Activated naive CD4-positive, alpha-beta T cell treated with anti-CD3 and anti-CD28 coated beads, Interleukin-2, amount 10 ng/mL, durations not matched to agents 7 days and 5 days (primary cell): Measurements from ENCODE around the gene ZFP69.
"Not testable (repeated sequence)": the region's sequence is repeated elsewhere in the genome, so short reads cannot be mapped to it uniquely, and the experiment has no call there.

Experiments
- CTCF ChIA-PET: fragments of 350-600 bp; sonication (Branson Sonifier 250); formaldehyde crosslinking; loops from one replicate; lab custom pipeline; 2021; ENCODE audit warnings: antibody characterized with exemption; lab: Charles Lee
- DNase-seq: peaks from one replicate; pipeline ENCODE4 v3.0.0-alpha.2; 2020
- H3K27ac Mint-ChIP-seq: one replicate; pipeline ENCODE4 v1.8.0; 2021; ENCODE audit warnings: mild to moderate bottlenecking, moderate library complexity, mixed read lengths
- H3K27me3 Mint-ChIP-seq: one replicate; pipeline ENCODE4 v1.8.0; 2021; ENCODE audit warnings: mild to moderate bottlenecking, mixed read lengths
- H3K36me3 Mint-ChIP-seq: one replicate; pipeline ENCODE4 v1.8.0; 2021; ENCODE audit warnings: mixed read lengths
- H3K4me1 Mint-ChIP-seq: one replicate; pipeline ENCODE4 v1.8.0; 2021; ENCODE audit warnings: mixed read lengths
- H3K4me3 Mint-ChIP-seq: one replicate; pipeline ENCODE4 v1.8.0; 2021; ENCODE audit warnings: mild to moderate bottlenecking, moderate library complexity, mixed read lengths
- H3K9me3 Mint-ChIP-seq: one replicate; pipeline ENCODE4 v1.8.0; 2021; ENCODE audit warnings: mixed read lengths

The ZFP69 gene

DNA sequence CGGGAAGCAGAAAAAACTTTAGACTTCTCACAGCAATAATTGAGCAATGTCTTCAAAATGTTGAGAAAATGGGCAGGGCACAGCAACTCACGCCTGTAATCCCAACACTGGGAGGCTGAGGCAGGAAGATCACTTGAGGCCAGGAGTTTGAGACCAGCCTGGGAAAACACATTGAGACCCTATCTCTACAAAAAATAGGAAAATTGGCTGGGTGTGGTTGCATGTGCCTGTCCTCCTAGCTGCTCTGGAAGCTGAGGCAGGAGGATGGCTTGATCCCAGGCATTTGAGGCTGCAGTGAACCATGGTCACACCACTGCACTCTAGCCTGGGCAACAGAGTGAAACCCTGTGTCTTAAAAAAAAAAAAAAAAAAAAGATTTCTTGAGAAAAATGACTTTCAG, 7.8 kb upstream of the ZFP69 start:
- H3K27me3 Mint-ChIP-seq, result no peaks in the 10 kb centered on the region
- H3K9me3 Mint-ChIP-seq, result peaks cover 77% of the 10 kb centered on the region
- peaks cover 33% of the 10 kb centered on the region for H3K36me3 Mint-ChIP-seq
- no peak overlapping the region for H3K4me3 Mint-ChIP-seq
- DNase-seq, result no peak
- CTCF ChIA-PET, result no interaction called here
- H3K27ac Mint-ChIP-seq, result no peak overlapping the region
- H3K4me1 Mint-ChIP-seq, result no peaks in the 10 kb centered on the region

DNA sequence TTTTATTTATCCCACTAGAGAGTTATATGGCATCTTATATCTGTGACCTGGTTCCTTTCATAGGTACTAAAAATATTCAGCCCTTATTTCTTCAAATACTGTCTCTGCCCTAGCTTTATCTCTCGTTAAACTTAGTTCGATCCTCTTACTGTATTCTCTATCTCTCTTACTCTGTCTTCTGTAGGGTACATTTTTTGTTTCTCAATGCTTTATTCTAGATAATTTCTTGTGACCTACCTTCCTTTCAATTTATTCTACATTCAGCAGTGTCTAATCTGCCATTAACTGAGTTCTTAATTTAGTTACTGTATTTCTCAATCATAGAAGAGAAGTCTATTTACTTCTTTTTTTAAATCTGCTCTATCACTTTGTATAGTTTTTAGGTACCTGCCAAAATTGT, 1.8 kb upstream of the ZFP69 start:
- peaks cover 20% of the 10 kb centered on the region for H3K36me3 Mint-ChIP-seq
- H3K9me3 Mint-ChIP-seq, result peaks cover 45% of the 10 kb centered on the region
- DNase-seq, result no peak
- no peak overlapping the region for H3K4me3 Mint-ChIP-seq
- CTCF ChIA-PET, result no interaction called here
- no peak overlapping the region for H3K27ac Mint-ChIP-seq
- no peaks in the 10 kb centered on the region for H3K27me3 Mint-ChIP-seq
- H3K4me1 Mint-ChIP-seq, result peaks cover 20% of the 10 kb centered on the region

DNA sequence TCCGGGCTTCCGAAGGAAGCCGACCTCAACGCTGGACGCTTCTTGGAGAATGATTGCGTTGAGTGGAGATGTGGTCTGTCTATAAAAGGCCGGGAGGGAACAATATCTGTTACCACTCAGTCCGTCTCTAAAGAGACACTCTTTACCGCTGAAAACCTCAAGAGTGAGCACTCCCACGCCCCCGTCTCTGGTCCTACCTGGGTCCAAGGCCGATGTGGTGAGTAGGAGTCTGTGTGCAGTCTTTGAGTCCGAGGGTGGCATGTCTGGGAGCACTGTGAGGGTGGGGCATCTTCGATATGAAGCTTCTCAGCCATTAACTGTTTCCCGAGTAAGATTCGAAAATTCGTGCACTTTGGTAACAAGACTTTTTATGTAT, 576 bp downstream of the ZFP69 start:
- peak; percentile 25 for DNase-seq
- peaks cover 41% of the 10 kb centered on the region for H3K9me3 Mint-ChIP-seq

DNA sequence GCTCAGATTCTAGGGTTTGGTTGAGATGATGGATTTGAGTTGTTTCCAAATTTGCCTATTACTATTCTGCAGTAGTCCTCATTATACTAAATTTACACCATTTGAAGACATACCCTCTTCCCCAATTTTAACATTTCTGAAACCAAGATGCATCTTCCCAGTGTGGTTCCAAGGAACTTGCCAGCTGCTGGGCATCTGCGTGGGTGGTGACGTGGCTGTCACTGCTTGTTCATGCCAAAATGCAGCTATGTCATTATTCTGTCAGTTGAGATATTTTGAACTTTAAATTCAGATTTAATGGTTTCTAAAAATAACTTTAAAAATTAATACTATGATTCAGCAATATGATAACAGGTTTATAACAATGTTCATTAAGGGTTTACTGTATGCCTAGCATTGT, 1.2 kb downstream of the ZFP69 start:
- CTCF ChIA-PET, result interaction anchor here (1.8 kb wide), 1 partner anchor 54 kb away, joined by 8 read pairs; the partner anchor contains the start of gene ZNF684
- Mint-ChIP-seq H3K27ac (no peak overlapping the region), H3K36me3 (peaks cover 42% of the 10 kb centered on the region), H3K4me1 (peaks cover 20% of the 10 kb centered on the region), H3K9me3 (peaks cover 40% of the 10 kb centered on the region), H3K27me3 (no peaks in the 10 kb centered on the region), H3K4me3 (peak overlapping the region; percentile 75)
- no peak for DNase-seq

More for the DNA sequence above, 576 bp downstream of the ZFP69 start:
- peaks cover 38% of the 10 kb centered on the region for H3K36me3 Mint-ChIP-seq
- H3K4me1 Mint-ChIP-seq, result peaks cover 20% of the 10 kb centered on the region
- H3K4me3 Mint-ChIP-seq, result peak overlapping the region; percentile 75
- H3K27me3 Mint-ChIP-seq, result no peaks in the 10 kb centered on the region
- CTCF ChIA-PET, result interaction anchor here (1.8 kb wide), 1 partner anchor 54 kb away, joined by 8 read pairs; the partner anchor contains the start of gene ZNF684
- H3K27ac Mint-ChIP-seq, result peak overlapping the region; percentile 81

DNA sequence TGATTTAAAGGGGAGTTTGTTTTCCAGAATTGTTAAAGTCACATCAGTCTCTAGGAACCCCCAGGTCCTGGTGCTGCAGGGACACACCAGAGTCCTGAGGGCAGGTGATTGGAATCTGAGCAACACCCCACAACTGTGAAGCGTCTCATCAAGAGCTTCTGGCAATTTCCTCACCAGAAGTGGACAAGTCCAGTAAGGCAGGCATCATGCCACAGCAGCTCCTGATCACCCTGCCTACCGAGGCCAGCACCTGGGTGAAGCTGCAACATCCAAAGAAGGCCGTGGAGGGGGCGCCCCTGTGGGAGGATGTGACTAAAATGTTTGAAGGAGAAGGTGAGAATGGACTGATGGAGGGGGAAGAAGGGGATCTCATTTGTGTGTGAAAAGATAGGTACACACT, 2.1 kb downstream of the ZFP69 start:
- CTCF ChIA-PET, result interaction anchor here (1.8 kb wide), 1 partner anchor 53 kb away, joined by 8 read pairs; the partner anchor contains the start of gene ZNF684
- Mint-ChIP-seq H3K4me3 (no peak overlapping the region), H3K9me3 (peaks cover 35% of the 10 kb centered on the region), H3K36me3 (peaks cover 49% of the 10 kb centered on the region), H3K4me1 (peaks cover 20% of the 10 kb centered on the region), H3K27ac (no peak overlapping the region), H3K27me3 (no peaks in the 10 kb centered on the region)
- DNase-seq, result no peak

DNA sequence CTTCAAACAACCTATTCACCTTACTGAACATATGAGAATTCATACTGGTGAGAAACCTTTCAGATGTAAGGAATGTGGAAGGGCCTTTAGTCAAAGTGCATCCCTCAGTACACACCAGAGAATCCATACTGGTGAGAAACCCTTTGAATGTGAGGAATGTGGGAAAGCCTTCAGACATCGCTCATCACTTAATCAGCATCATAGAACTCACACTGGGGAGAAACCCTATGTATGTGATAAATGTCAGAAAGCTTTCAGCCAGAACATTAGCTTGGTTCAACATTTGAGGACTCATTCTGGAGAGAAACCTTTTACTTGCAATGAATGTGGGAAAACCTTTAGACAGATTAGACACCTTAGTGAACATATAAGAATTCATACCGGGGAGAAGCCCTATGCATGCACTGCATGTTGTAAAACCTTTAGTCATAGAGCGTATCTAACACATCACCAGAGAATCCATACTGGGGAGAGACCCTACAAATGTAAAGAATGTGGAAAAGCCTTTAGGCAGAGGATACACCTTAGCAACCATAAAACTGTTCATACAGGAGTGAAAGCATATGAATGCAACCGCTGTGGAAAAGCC, 18.3 kb downstream of the ZFP69 start:
- DNase-seq, result no peak
- Mint-ChIP-seq H3K9me3 (peaks cover 64% of the 10 kb centered on the region), H3K4me3 (no peak overlapping the region), H3K36me3 (peaks cover 65% of the 10 kb centered on the region), H3K4me1 (no peaks in the 10 kb centered on the region), H3K27me3 (no peaks in the 10 kb centered on the region), H3K27ac (no peak overlapping the region)
- CTCF ChIA-PET, result no interaction called here

DNA sequence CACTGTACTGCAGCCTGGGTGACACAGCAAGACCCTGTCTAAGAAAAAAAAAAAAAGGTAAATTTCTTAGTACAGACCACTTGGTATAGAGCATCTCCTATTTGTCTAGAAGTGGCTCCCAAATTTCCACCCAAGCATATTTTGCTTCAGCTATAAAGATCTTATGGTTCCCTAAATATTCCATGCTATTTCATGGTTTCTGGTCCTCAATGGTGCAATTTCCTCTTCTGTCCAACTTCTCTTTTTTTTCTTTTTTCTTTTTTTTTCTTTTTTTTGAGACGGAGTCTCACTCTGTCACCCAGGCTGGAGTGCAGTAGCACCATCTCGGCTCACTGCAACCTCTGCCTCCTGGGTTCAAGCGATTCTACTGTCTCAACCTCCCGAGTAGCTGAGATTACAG, 25.6 kb downstream of the ZFP69 start:
- not testable (repeated sequence) for H3K4me3 Mint-ChIP-seq, DNase-seq, H3K27ac Mint-ChIP-seq, H3K4me1 Mint-ChIP-seq, H3K27me3 Mint-ChIP-seq
- CTCF ChIA-PET, result interaction anchor here (2.2 kb wide), 1 partner anchor 30 kb away, joined by 6 read pairs; no protein-coding TSS in a partner anchor
- Mint-ChIP-seq H3K36me3 (peaks cover 43% of the 10 kb centered on the region), H3K9me3 (peaks cover 61% of the 10 kb centered on the region)

DNA sequence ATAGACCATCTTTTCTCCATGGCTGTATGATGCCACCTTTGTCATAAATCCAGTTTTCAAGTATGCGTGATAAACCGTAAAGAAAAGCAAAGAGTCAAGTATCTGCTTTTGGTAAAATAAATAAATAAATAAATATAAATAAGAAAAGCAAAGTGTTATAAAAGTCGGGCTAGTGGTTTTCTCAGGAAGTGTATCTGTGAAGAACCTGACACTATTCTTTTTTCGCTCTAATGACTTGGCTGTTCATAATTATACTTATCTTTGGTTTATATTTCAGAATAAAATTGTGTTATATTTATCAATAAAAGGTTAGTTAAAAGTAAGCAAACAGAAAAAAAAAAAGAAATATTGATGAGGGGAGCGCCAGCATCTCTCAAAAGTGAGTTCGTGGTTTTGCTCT, 30.9 kb downstream of the ZFP69 start:
- Mint-ChIP-seq H3K27ac (peak overlapping the region; percentile 87), H3K9me3 (peaks cover 51% of the 10 kb centered on the region), H3K4me3 (peak overlapping the region; percentile 78), H3K27me3 (no peaks in the 10 kb centered on the region), H3K4me1 (peaks cover 21% of the 10 kb centered on the region), H3K36me3 (peaks cover 51% of the 10 kb centered on the region)
- DNase-seq, result no peak
- CTCF ChIA-PET, result interaction anchor here (1.6 to 1.8 kb wide), 2 partner anchors 9 to 24 kb away, joined by 4 to 9 read pairs; partner anchors contain the start of gene ZNF684

DNA sequence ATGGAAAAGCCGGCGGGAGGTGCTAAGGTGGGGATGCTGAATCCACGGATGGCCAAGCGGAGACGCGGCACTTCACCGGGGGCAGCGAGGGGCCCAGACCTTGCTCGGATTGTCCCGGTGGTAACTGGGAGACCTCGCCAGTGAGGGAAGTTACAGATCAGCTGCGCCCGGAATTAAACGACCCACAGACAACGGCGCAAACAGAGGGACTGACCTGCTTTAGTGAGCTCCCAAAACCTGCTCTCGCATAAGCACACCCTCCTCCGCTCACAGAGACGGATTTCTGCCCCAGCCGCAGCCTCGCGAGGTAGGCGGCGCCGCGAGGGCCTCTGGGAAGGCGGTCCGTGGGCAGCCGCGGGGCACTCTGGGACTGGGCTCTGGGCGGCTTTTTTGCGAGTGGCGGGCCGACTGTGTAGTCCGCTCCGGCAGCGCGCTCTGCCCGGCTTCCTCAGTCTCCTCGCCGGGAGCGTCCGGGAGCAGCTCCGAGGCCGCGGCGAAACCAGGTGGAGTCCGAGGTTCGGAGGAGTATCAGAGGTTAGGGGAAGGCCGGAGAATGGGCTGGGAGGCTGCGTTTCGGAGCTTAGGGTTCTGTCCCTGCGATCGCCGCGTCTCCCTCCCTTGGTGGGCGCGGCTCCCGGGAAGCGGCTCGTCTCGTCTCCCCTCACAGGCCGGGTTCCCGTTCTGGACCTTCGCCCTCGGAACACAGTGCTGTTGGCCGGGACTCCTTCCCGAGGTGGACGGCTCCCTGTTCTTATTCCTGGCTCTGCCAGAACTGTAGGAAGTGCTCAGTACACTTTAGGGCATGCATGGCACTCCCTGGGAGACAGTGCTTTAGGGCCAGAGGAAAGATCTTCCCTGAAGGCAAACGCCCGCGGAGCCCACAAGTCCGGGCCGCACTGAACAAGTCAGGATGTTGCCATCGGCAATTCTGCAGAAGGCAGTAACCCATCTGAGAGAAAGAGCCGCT, 31.6 kb downstream of the ZFP69 start, which contains the start of gene EXO5:
EXO5 (plus strand) TSS at position 393 of the 967 bp plus-strand sequence. CDS start 5,778 bp downstream, outside the sequence.
- DNase-seq, result peak; percentile 90
- CTCF ChIA-PET, result interaction anchor here (1.8 kb wide), 1 partner anchor 23 kb away, joined by 9 read pairs; the partner anchor contains the start of gene ZNF684

DNA sequence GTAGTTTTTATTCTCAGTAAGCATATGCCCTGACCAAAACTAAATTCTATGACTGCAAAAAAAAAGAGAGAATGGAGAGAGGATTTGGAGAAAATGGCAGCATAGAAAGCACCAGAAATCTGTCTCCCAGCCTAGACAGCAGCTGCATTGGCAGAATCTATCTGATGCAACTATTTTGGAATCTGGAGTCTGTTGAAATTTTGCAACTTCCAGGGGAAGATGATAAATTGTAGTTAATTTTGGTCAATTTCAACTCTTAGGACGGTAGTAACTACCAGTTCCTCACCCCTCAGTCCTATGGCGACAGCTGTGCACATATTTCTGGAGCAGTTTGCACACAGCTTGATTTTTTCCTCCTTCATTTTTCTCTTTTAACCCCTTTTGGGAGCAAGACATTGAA, 42.4 kb downstream of the ZFP69 start:
- Mint-ChIP-seq H3K4me3 (no peak overlapping the region), H3K36me3 (peaks cover 25% of the 10 kb centered on the region), H3K27me3 (no peaks in the 10 kb centered on the region), H3K9me3 (peaks cover 58% of the 10 kb centered on the region), H3K27ac (no peak overlapping the region), H3K4me1 (no peaks in the 10 kb centered on the region)
- DNase-seq, result no peak
- CTCF ChIA-PET, result interaction anchor here (1.0 kb wide), 1 partner anchor 14 kb away, joined by 3 read pairs; no protein-coding TSS in a partner anchor

More for the DNA sequence above, 31.6 kb downstream of the ZFP69 start, which contains the start of gene EXO5:
- peaks cover 21% of the 10 kb centered on the region for H3K4me1 Mint-ChIP-seq
- peaks cover 47% of the 10 kb centered on the region for H3K9me3 Mint-ChIP-seq
- H3K36me3 Mint-ChIP-seq, result peaks cover 49% of the 10 kb centered on the region
- no peaks in the 10 kb centered on the region for H3K27me3 Mint-ChIP-seq
- H3K27ac Mint-ChIP-seq, result peak within 1 kb of the TSS; percentile 87
- peak within 1 kb of the TSS; percentile 78 for H3K4me3 Mint-ChIP-seq

DNA sequence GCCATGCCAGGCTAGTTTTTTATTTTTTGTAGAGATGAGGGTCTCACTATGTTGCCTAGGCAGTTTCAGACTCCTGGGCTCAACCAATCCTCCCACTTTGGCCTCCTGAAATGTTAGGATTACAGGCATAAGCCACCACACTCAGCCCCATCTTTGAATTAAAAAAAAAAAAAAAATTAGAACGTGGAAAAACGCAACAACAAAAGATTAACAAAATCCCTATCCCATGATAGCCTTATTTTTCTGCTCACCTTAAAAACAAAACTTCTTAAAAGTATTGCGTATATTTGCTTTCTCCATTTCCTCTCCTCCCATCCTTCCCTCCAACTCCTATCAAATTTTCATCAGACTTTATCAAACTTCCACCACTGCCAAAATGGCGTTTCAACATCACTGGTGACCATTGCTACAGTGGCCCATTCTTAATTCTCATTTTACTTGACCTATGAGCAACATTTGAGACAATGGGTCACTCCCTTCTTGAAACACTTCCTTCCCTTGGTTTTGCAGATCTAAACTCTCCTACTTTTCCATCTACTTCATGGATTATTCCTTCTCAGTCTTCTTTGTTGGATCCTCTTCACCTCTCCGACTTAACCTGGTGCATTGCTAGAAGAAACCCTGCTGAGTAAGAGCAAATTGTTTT, 53.8 kb downstream of the ZFP69 start:
- CTCF ChIA-PET, result interaction anchor here (1.0 to 2.0 kb wide), 4 partner anchors 21 to 422 kb away, joined by 3 to 9 read pairs (median 6); partner anchors contain the start of gene EXO5
- Mint-ChIP-seq H3K27ac (peak overlapping the region; percentile 89), H3K9me3 (peaks cover 23% of the 10 kb centered on the region), H3K36me3 (peaks cover 24% of the 10 kb centered on the region), H3K4me3 (peak overlapping the region; percentile 95), H3K27me3 (peaks cover 9% of the 10 kb centered on the region), H3K4me1 (peaks cover 25% of the 10 kb centered on the region)
- DNase-seq, result no peak

DNA sequence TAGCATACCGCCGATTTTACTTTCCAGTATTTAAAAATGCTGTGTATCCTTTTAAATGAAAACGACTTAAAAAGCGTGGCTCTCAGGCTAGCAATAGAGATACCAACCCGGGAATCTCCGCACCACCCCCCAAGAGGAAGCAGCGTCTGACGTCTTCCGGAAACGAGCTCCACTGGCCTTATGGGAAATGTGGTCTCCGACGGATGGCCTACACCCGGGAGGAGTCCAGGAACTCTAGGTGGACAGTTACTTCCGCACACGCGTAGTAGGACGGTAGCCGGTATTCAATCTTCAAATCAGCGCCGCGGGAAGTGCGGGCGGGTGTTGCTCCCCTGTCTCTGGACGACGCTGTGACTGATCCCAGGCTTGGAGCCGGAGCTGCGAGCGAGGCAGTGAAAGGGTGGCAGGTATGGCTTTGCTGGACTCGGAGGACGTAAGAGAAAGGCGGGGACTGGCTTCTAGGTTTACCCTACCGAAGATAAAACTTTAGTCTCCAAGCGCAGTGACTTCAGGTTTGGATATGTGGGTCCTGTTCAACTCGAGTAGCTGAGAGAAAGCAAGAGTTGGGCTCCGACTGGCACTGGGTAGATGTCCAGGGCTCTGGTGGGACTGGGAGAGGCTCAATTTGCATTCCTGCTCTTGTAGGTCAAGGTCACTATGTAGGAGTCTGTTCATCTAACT, 54.4 kb downstream of the ZFP69 start, which contains the start of gene ZNF684:
ZNF684 (plus strand) TSS at position 257 of the 681 bp plus-strand sequence. CDS start 1,530 bp downstream, outside the sequence.
- CTCF ChIA-PET, result interaction anchor here (0.6 to 2.0 kb wide), 15 partner anchors 10 to 1765 kb away, joined by 3 to 9 read pairs (median 4); partner anchors contain the start of gene EXO5
- peaks cover 25% of the 10 kb centered on the region for H3K36me3 Mint-ChIP-seq
- peak within 1 kb of the TSS; percentile 89 for H3K27ac Mint-ChIP-seq
- peaks cover 9% of the 10 kb centered on the region for H3K27me3 Mint-ChIP-seq
- peak within 1 kb of the TSS; percentile 95 for H3K4me3 Mint-ChIP-seq
- H3K9me3 Mint-ChIP-seq, result peaks cover 18% of the 10 kb centered on the region
- DNase-seq, result peak; percentile 89
- peaks cover 25% of the 10 kb centered on the region for H3K4me1 Mint-ChIP-seq

DNA sequence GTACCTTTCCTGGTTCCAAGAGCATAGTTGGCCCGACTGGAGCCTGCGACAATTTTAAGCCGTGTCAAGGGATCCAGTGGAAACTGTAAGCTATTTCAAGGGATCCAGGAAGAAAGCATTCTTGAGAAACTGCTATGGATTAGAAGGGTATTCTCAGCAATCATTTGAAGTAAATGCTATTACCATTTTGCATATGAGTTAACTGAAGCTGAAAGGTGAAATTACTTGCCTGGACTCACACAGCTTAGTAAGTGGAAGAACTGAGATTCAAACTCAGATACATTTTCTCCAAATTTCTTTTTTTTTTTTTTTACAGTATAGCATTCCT, 54.9 kb downstream of the ZFP69 start:
- H3K27me3 Mint-ChIP-seq, result peaks cover 9% of the 10 kb centered on the region
- CTCF ChIA-PET, result interaction anchor here (0.6 to 2.0 kb wide), 26 partner anchors 9 to 1764 kb away, joined by 3 to 9 read pairs (median 4); partner anchors contain the start of genes CITED4, EXO5, RIMS3 and ZFP69B
- H3K9me3 Mint-ChIP-seq, result peaks cover 18% of the 10 kb centered on the region
- peak overlapping the region; percentile 89 for H3K27ac Mint-ChIP-seq
- peaks cover 28% of the 10 kb centered on the region for H3K36me3 Mint-ChIP-seq
- DNase-seq, result no peak
- H3K4me1 Mint-ChIP-seq, result peaks cover 25% of the 10 kb centered on the region
- H3K4me3 Mint-ChIP-seq, result peak overlapping the region; percentile 95
